Keratinocyte (primary cell): Measurements from ENCODE around the gene IGFBP3. TPM values are rescaled to one million over a fixed set of nuclear protein-coding genes. Genes with fewer than 3 reads are reported as not detected.

Experiments
- DNase-seq: peaks from one replicate; pipeline ENCODE4 v3.0.0-alpha.2; 2011; ENCODE audit warnings: low read depth, missing footprints, low spot score
- FAIRE-seq: peaks from 2 replicates; lab custom pipeline; 2011; peaks lifted over from hg19 to GRCh38; lab: Jason Lieb, UNC
- H2AFZ ChIP-seq: 2 replicates; pipeline ENCODE4 v1.6.0; 2012; ENCODE audit warnings: low read length, control low read depth, inconsistent platforms; ENCODE audit not compliant: control insufficient read depth
- H3K27ac ChIP-seq: 2 replicates; pipeline ENCODE4 v1.5.1; 2011; ENCODE audit warnings: low read length; ENCODE audit not compliant: control insufficient read depth, insufficient read depth
- H3K27me3 ChIP-seq: 3 replicates; pipeline ENCODE4 v1.6.0; 2011; ENCODE audit warnings: low read length; ENCODE audit not compliant: control insufficient read depth, insufficient read depth; ENCODE audit errors: extremely low read depth
- H3K36me3 ChIP-seq, 2 experiments: 2 replicates in 1 of 2; 3 replicates in 1 of 2; pipeline ENCODE4 v1.5.1; 2011; ENCODE audit warnings: low read length in 2 of 2, mild to moderate bottlenecking in 1 of 2; ENCODE audit not compliant: control insufficient read depth in 2 of 2, insufficient read depth in 2 of 2; ENCODE audit errors: extremely low read depth in 1 of 2
- H3K4me1 ChIP-seq: 3 replicates; pipeline ENCODE4 v1.5.1; 2011; ENCODE audit warnings: low read length; ENCODE audit not compliant: control insufficient read depth, insufficient read depth; ENCODE audit errors: extremely low read depth
- H3K4me2 ChIP-seq: 3 replicates; pipeline ENCODE4 v1.6.0; 2011; ENCODE audit warnings: low read depth, low read length; ENCODE audit not compliant: control insufficient read depth, insufficient read depth; ENCODE audit errors: extremely low read depth
- H3K4me3 ChIP-seq, 3 experiments: fragments of 200-600 bp in 1 of 3; sonication (generic) in 1 of 3; 2 replicates in 2 of 3; 3 replicates in 1 of 3; pipeline ENCODE4 v1.5.1; 2011 to 2016; ENCODE audit warnings: low read length in 3 of 3, mild to moderate bottlenecking in 3 of 3, control low read depth in 2 of 3, inconsistent platforms in 1 of 3, low read depth in 1 of 3, mixed read lengths in 1 of 3, mixed run types in 1 of 3, moderate library complexity in 1 of 3; ENCODE audit not compliant: control insufficient read depth in 2 of 3, insufficient read depth in 2 of 3; ENCODE audit errors: extremely low read depth in 1 of 3
- H3K79me2 ChIP-seq: 2 replicates; pipeline ENCODE4 v1.6.0; 2012; ENCODE audit warnings: low read length; ENCODE audit not compliant: control insufficient read depth, insufficient read depth
- H3K9ac ChIP-seq: 3 replicates; pipeline ENCODE4 v1.6.0; 2011; ENCODE audit warnings: low read length; ENCODE audit not compliant: control insufficient read depth, insufficient read depth; ENCODE audit errors: extremely low read depth
- H3K9me1 ChIP-seq: 3 replicates; pipeline ENCODE4 v1.6.0; 2011; ENCODE audit warnings: low read length; ENCODE audit not compliant: control insufficient read depth, insufficient read depth; ENCODE audit errors: extremely low read depth
- H3K9me3 ChIP-seq: 2 replicates; pipeline ENCODE4 v1.5.1; 2012; ENCODE audit warnings: low read depth, low read length; ENCODE audit not compliant: control insufficient read depth
- H4K20me1 ChIP-seq: 3 replicates; pipeline ENCODE4 v1.6.0; 2011; ENCODE audit warnings: low read length; ENCODE audit not compliant: control insufficient read depth, insufficient read depth; ENCODE audit errors: extremely low read depth
- CTCF ChIP-seq, 3 experiments: IDR thresholded peaks in 1 of 3; conservative IDR thresholded peaks in 1 of 3; optimal IDR thresholded peaks in 1 of 3; 2 replicates in 2 of 3; 3 replicates in 1 of 3; pipeline versions ENCODE3 to v1.5.1; 2011; ENCODE audit warnings: low read length in 3 of 3, mild to moderate bottlenecking in 3 of 3, moderate library complexity in 2 of 3, control low read depth in 1 of 3, inconsistent platforms in 1 of 3; ENCODE audit not compliant: insufficient read depth in 2 of 3; ENCODE audit errors: extremely low read depth in 1 of 3
- EZH2 ChIP-seq: IDR thresholded peaks from one replicate; pipeline ENCODE4 v1.6.1; 2012; ENCODE audit warnings: inconsistent platforms, mild to moderate bottlenecking, low read length, moderate library complexity
- dilution Hi-C: fragments of 300-500 bp; cut with MboI; formaldehyde crosslinking; loops from one replicate; pipeline ENCODE4 v1.7.0; 2020; ENCODE audit warnings: low sequenced_read_pairs; ENCODE audit not compliant: extremely low pct_ligation_motif_present
- polyA plus RNA-seq, 5 experiments: library from polyadenylated mRNA; depleted of rRNA in 3 of 5; stranded (reverse) in 3 of 5; stranded (forward) in 1 of 5; unstranded in 1 of 5; fragments of >200 nt; gene quantifications; 1 replicate in 1 of 5; 2 replicates in 3 of 5; 3 replicates in 1 of 5; pipeline versions ENCODE4 v1.2.1 to v1.2.3, GENCODE V29; 2011 to 2012; ENCODE audit warnings: missing spikeins in 2 of 5, low read depth in 1 of 5, low replicate concordance in 1 of 5

IGFBP3 gene
- polyA plus RNA-seq, 1 donor (not counting 4 experiments of a cell fraction or from before 2014, with no cell fraction given), result 14.0 TPM

GRCh38 chr7:45962861-45963260 lies 41.8 kb upstream of the IGFBP3 start:
- Histone ChIP-seq H3K4me3 (no peak overlapping the region), H3K79me2 (no peaks in the 10 kb centered on the region), H3K27ac (no peak overlapping the region), H3K4me1 (no peaks in the 10 kb centered on the region), H3K36me3 (no peaks in the 10 kb centered on the region), H3K4me2 (no peak overlapping the region), H2AFZ (no peak overlapping the region), H3K9ac (no peak overlapping the region), H3K27me3 (no peaks in the 10 kb centered on the region), H3K9me3 (no peaks in the 10 kb centered on the region), H4K20me1 (no peaks in the 10 kb centered on the region), H3K9me1 (no peaks in the 10 kb centered on the region)
- no peak for DNase-seq
- no peak for FAIRE-seq
- TF ChIP-seq CTCF (optimal IDR thresholded peaks at IDR 0.05 in 1 of 3, IDR thresholded peaks at IDR 0.05 in 1 of 3, conservative IDR thresholded peaks at IDR 0.05 in 1 of 3; ENCODE audit: extremely low read depth in 1 of 3, insufficient read depth in 2 of 3, low read length in 3 of 3), result no peak
- TF ChIP-seq EZH2, result no peak
- dilution Hi-C loops, result no loop called here

GRCh38 chr7:45957721-45958120 lies 36.6 kb upstream of the IGFBP3 start:
- Histone ChIP-seq H3K4me3 (no peak overlapping the region), H3K36me3 (no peaks in the 10 kb centered on the region), H4K20me1 (no peaks in the 10 kb centered on the region), H3K4me2 (no peak overlapping the region), H3K27ac (no peak overlapping the region), H3K9me3 (peaks cover 4% of the 10 kb centered on the region), H3K79me2 (no peaks in the 10 kb centered on the region), H3K4me1 (no peaks in the 10 kb centered on the region), H2AFZ (no peak overlapping the region), H3K9ac (no peak overlapping the region), H3K27me3 (no peaks in the 10 kb centered on the region), H3K9me1 (no peaks in the 10 kb centered on the region)
- FAIRE-seq (no peak), DNase-seq (no peak)
- no peak for TF ChIP-seq CTCF (optimal IDR thresholded peaks at IDR 0.05 in 1 of 3, IDR thresholded peaks at IDR 0.05 in 1 of 3, conservative IDR thresholded peaks at IDR 0.05 in 1 of 3; ENCODE audit: extremely low read depth in 1 of 3, insufficient read depth in 2 of 3, low read length in 3 of 3)
- no peak for TF ChIP-seq EZH2
- dilution Hi-C loops, result no loop called here
